K562 (cell line): ENCODE measurements around the gene GADD45GIP1. TPM values are rescaled to one million over a fixed set of nuclear protein-coding genes. Genes with fewer than 3 reads are reported as not detected.
A peak's percentile ranks its signal among the peaks of the same experiment; 100 is the strongest.

Experiments
- ARID1B ChIP-seq: fragments of 450-650 bp; IDR thresholded peaks from 2 replicates; pipeline ENCODE4 v1.6.1; 2016; ENCODE audit warnings: antibody characterized with exemption, mild to moderate bottlenecking, inconsistent platforms
- BHLHE40 ChIP-seq: IDR thresholded peaks from 2 replicates; pipeline ENCODE4 v1.6.1; 2011; ENCODE audit warnings: low read length, improper control_type of control experiment
- FOSL1 ChIP-seq: fragments of 200-800 bp; sonication (Bioruptor generic); conservative IDR thresholded peaks from 2 replicates; pipeline ENCODE4 v1.6.1; 2016; ENCODE audit warnings: missing genetic modification characterization, missing compliant biosample characterization
- GTF2F1 ChIP-seq: IDR thresholded peaks from 2 replicates; pipeline ENCODE4 v1.6.1; 2011; ENCODE audit warnings: low read depth, low read length, improper control_type of control experiment
- HSF4 ChIP-seq: fragments of 250-450 bp; sonication (Bioruptor Pico); IDR thresholded peaks from 2 replicates; pipeline ENCODE4 v2.1.2; 2022; ENCODE audit warnings: mild to moderate bottlenecking, moderate library complexity, borderline replicate concordance
- POLR3A ChIP-seq: IDR thresholded peaks from 2 replicates; pipeline ENCODE4 v1.6.1; 2011; ENCODE audit warnings: borderline replicate concordance, mild to moderate bottlenecking, moderate library complexity; ENCODE audit not compliant: insufficient read length, insufficient read depth; ENCODE audit errors: extremely low read depth
- SAP30 ChIP-seq: fragments of 200-600 bp; sonication (generic); IDR thresholded peaks from 2 replicates; pipeline ENCODE4 v1.6.1; 2012; ENCODE audit warnings: borderline replicate concordance, low read depth, mild to moderate bottlenecking, moderate library complexity, low read length, control low read depth, inconsistent platforms; ENCODE audit not compliant: insufficient read depth, poor library complexity, severe bottlenecking
- TBL1XR1 ChIP-seq, 2 experiments: IDR thresholded peaks; 2 replicates each; pipeline ENCODE4 v1.6.1; 2012; ENCODE audit warnings: improper control_type of control experiment in 2 of 2, low read length in 2 of 2, mild to moderate bottlenecking in 1 of 2
- THRB ChIP-seq: fragments of 450-650 bp; formaldehyde crosslinking; conservative IDR thresholded peaks from 2 replicates; pipeline ENCODE4 v1.4.0; 2022; ENCODE audit warnings: mild to moderate bottlenecking, missing genetic modification characterization
- ZBTB11 ChIP-seq, 3 experiments: fragments of 200-800 bp in 1 of 3; fragments of 250-450 bp in 1 of 3; fragments of 450-650 bp in 1 of 3; sonication (Bioruptor Pico) in 1 of 3; sonication (Bioruptor generic) in 1 of 3; formaldehyde crosslinking in 1 of 3; IDR thresholded peaks; 2 replicates each; pipeline versions ENCODE4 v1.6.1 to v1.8.0; 2016 to 2022; ENCODE audit warnings: mild to moderate bottlenecking in 2 of 3, missing genetic modification characterization in 2 of 3, missing compliant biosample characterization in 1 of 3, moderate library complexity in 1 of 3
- ZNF316 ChIP-seq: fragments of 450-650 bp; IDR thresholded peaks from 2 replicates; pipeline ENCODE4 v1.6.1; 2016
- polyA plus RNA-seq, 8 experiments: library from polyadenylated mRNA; depleted of rRNA in 4 of 8; stranded (reverse) in 5 of 8; unstranded in 3 of 8; fragments of >200 nt; fragmentation: Nextera tagmentation in 2 of 8; fragmentation: Illumina TruSeq in 1 of 8; extraction: Ambion mirVana in 2 of 8; extraction: Trizol in 1 of 8; gene quantifications; 2 replicates each; pipeline versions ENCODE4 v1.2.1 to v1.2.3, GENCODE V29; 2011 to 2014; ENCODE audit warnings: inconsistent platforms in 1 of 8, missing spikeins in 1 of 8
- total RNA-seq, 7 experiments: library from RNA; depleted of rRNA in 6 of 7; stranded (reverse); fragments of >200 nt in 6 of 7; fragmentation: Illumina TruSeq in 2 of 7; extraction: Trizol in 2 of 7; gene quantifications; 2 replicates each; pipeline versions ENCODE4 v1.2.1 to v1.2.3, GENCODE V29; 2011 to 2021; ENCODE audit warnings: low replicate concordance in 1 of 7
- TF ChIP-seq, protein P1 (sequence below): fragments of 150-350 bp; IDR thresholded peaks from 2 replicates; pipeline ENCODE4 v1.6.1; 2014; ENCODE audit warnings: low read depth, mild to moderate bottlenecking, low read length, borderline replicate concordance
- TF ChIP-seq, protein P2 (sequence below), 2 experiments: fragments of 150-350 bp in 1 of 2; IDR thresholded peaks; 2 replicates each; pipeline ENCODE4 v1.6.1; 2012 to 2016; ENCODE audit warnings: low read depth in 2 of 2, low read length in 2 of 2, mild to moderate bottlenecking in 1 of 2, moderate library complexity in 1 of 2

The GADD45GIP1 gene
- total and polyA plus RNA-seq, 9 of the 15 experiments (the other 6 are each of a cell fraction or from before 2014, with no cell fraction given), result 5.1 to 161 (median 29.2) TPM

DNA sequence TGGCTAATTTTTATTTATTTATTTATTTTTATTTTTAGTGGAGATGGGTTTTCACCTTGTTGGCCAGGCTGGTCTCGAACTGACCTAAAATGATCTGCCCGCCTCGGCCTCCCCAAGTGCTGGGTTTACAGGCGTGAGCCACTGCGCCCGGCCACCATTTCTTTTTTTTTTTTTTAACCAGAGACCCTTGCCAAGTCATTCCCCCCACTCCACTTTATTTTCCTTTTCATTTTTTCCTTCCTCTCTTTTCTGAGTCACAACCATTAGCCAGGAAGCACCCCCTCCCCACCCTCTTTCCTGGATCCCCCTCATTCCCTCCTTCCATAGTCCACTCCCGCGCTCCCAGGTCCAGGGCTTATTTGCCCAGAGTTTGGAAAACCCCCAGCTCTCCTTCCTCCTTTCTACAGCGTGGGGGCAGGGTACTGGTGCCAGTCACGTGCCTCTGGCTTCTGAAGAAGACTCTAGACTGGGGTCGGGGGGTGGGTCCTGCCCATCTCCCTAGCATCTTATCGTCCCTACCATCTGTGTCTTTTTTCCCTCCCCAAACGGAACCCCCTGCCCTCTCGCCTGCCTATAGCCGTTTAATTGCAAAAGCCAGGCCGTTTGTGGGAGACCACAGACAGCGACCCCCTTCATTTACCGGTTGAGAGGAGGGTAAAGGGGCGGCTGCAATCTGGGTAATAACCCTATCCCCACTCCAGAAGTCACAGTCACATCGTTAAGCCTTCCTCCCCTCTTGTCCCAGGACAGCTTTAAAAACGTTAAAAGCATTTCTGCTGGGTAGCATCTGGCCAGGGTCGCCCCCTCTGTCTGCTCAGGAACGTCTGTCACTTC lies 19.7 kb downstream of the GADD45GIP1 start (continued):
- TF ChIP-seq, protein P1, sequence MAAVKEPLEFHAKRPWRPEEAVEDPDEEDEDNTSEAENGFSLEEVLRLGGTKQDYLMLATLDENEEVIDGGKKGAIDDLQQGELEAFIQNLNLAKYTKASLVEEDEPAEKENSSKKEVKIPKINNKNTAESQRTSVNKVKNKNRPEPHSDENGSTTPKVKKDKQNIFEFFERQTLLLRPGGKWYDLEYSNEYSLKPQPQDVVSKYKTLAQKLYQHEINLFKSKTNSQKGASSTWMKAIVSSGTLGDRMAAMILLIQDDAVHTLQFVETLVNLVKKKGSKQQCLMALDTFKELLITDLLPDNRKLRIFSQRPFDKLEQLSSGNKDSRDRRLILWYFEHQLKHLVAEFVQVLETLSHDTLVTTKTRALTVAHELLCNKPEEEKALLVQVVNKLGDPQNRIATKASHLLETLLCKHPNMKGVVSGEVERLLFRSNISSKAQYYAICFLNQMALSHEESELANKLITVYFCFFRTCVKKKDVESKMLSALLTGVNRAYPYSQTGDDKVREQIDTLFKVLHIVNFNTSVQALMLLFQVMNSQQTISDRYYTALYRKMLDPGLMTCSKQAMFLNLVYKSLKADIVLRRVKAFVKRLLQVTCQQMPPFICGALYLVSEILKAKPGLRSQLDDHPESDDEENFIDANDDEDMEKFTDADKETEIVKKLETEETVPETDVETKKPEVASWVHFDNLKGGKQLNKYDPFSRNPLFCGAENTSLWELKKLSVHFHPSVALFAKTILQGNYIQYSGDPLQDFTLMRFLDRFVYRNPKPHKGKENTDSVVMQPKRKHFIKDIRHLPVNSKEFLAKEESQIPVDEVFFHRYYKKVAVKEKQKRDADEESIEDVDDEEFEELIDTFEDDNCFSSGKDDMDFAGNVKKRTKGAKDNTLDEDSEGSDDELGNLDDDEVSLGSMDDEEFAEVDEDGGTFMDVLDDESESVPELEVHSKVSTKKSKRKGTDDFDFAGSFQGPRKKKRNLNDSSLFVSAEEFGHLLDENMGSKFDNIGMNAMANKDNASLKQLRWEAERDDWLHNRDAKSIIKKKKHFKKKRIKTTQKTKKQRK, result no peak
- no peak for TF ChIP-seq SAP30
- peak; percentile 86 for TF ChIP-seq BHLHE40
- TF ChIP-seq ZNF316, result no peak
- no peak for TF ChIP-seq GTF2F1
- no peak for TF ChIP-seq POLR3A
- TF ChIP-seq THRB (CRISPR knock-in tag), result no peak
- no peak for TF ChIP-seq TBL1XR1 (IDR thresholded peaks at IDR 0.05; ENCODE audit: low read length in 2 of 2)
- TF ChIP-seq ARID1B, result no peak; the same call in 1 of the 2 replicates
- no peak for TF ChIP-seq HSF4 (CRISPR knock-in tag)
- TF ChIP-seq, protein P2, sequence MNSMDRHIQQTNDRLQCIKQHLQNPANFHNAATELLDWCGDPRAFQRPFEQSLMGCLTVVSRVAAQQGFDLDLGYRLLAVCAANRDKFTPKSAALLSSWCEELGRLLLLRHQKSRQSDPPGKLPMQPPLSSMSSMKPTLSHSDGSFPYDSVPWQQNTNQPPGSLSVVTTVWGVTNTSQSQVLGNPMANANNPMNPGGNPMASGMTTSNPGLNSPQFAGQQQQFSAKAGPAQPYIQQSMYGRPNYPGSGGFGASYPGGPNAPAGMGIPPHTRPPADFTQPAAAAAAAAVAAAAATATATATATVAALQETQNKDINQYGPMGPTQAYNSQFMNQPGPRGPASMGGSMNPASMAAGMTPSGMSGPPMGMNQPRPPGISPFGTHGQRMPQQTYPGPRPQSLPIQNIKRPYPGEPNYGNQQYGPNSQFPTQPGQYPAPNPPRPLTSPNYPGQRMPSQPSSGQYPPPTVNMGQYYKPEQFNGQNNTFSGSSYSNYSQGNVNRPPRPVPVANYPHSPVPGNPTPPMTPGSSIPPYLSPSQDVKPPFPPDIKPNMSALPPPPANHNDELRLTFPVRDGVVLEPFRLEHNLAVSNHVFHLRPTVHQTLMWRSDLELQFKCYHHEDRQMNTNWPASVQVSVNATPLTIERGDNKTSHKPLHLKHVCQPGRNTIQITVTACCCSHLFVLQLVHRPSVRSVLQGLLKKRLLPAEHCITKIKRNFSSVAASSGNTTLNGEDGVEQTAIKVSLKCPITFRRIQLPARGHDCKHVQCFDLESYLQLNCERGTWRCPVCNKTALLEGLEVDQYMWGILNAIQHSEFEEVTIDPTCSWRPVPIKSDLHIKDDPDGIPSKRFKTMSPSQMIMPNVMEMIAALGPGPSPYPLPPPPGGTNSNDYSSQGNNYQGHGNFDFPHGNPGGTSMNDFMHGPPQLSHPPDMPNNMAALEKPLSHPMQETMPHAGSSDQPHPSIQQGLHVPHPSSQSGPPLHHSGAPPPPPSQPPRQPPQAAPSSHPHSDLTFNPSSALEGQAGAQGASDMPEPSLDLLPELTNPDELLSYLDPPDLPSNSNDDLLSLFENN (IDR thresholded peaks at IDR 0.05; ENCODE audit: low read depth in 2 of 2, low read length in 2 of 2), result no peak
- TF ChIP-seq FOSL1, result 0 out of 2 replicates have a peak, but pooled peaks have one; percentile 1
- no peak for TF ChIP-seq ZBTB11 (CRISPR knock-in tag; IDR thresholded peaks at IDR 0.05)
